Adrenal gland (tissue), 12 donors: Measurements from ENCODE around the gene RABGAP1L. TPM values are rescaled to one million over a fixed set of nuclear protein-coding genes. Genes with fewer than 3 reads are reported as not detected.

Experiments used
- DNase-seq, 7 donors: peaks; one replicate each; pipeline ENCODE4 v3.0.0-alpha.2; 2019 to 2020
- H3K27ac ChIP-seq, 5 donors: fragments of 200-600 bp; sonication (generic) in 4 of 5; 1 replicate in 3 of 5; 2 replicates in 2 of 5; pipeline versions ENCODE4 v1.5.1 to v1.8.0; 2016 to 2020; ENCODE audit warnings: mild to moderate bottlenecking in 1 of 5
- H3K27me3 ChIP-seq: fragments of 200-600 bp; 2 replicates; pipeline ENCODE4 v1.8.0; 2021
- H3K36me3 ChIP-seq, 2 donors: fragments of 200-600 bp; replicated peaks in 1 of 2; 1 replicate in 1 of 2; 2 replicates in 1 of 2; pipeline versions ENCODE4 v1.5.1 to v1.8.0; 2018 to 2022
- H3K4me1 ChIP-seq, 2 donors: fragments of 200-600 bp; replicated peaks in 1 of 2; 1 replicate in 1 of 2; 2 replicates in 1 of 2; pipeline versions ENCODE4 v1.5.1 to v1.8.0; 2018 to 2021
- H3K4me3 ChIP-seq, 4 donors: fragments of 200-600 bp; sonication (generic) in 3 of 4; one replicate each; pipeline ENCODE4 v1.5.1; 2016 to 2018
- H3K9me3 ChIP-seq, 3 donors: fragments of 200-600 bp; sonication (generic) in 1 of 3; replicated peaks in 1 of 3; 1 replicate in 2 of 3; 2 replicates in 1 of 3; pipeline versions ENCODE4 v1.5.1 to v1.8.0; 2016 to 2021
- POLR2A ChIP-seq, 2 donors: fragments of 450-650 bp; IDR thresholded peaks; one replicate each; pipeline ENCODE4 v1.6.1; 2017; ENCODE audit warnings: antibody characterized with exemption in 2 of 2, mild to moderate bottlenecking in 2 of 2, moderate library complexity in 1 of 2
- WGBS, 4 donors: extraction: QIAGEN DNeasy Blood & Tissue Kit in 2 of 4; methylation state at CpG; one replicate each; pipeline versions ENCODE4 v1.1.5 to v1.1.7; 2013 to 2017; 5-methylcytosine and 5-hydroxymethylcytosine counted together
- intact Hi-C, 2 donors: fragments of 100-400 bp; cut with DNase I; formaldehyde crosslinking; loops; one replicate each; pipeline versions ENCODE4 v1.14.1 to v1.15.0; 2022 to 2023
- polyA plus RNA-seq, 3 donors: library from polyadenylated mRNA; stranded (reverse); fragments of 200-250 nt in 2 of 3; fragments of 350-450 nt in 1 of 3; fragmentation: Illumina TruSeq in 1 of 3; extraction: RNeasy Lipid Tissue Mini Kit (QIAGEN cat#74804) in 1 of 3; gene quantifications; one replicate each; pipeline ENCODE4 v1.2.3, GENCODE V29; 2013 to 2014
- total RNA-seq, 9 donors: library from RNA; depleted of rRNA in 4 of 9; stranded (reverse); fragments of >200 nt in 4 of 9; fragments of 120-200 nt in 1 of 9; fragmentation: NEBNext Ultra II Directional in 1 of 9; extraction: Animal tissue kit (Norgen Biotek cat#: 25700) in 1 of 9; gene quantifications; one replicate each; pipeline versions ENCODE4 v1.1.0 to v1.2.4, GENCODE V29; 2013 to 2023
- TF ChIP-seq, protein P1 (sequence below), 6 experiments: fragments of 450-650 bp in 4 of 6; fragments of 200-600 bp in 2 of 6; sonication (generic) in 1 of 6; IDR thresholded peaks; 1 replicate in 5 of 6; 2 replicates in 1 of 6; pipeline versions ENCODE4 v1.5.1 to v1.8.0; 2016 to 2021; ENCODE audit warnings: antibody characterized with exemption in 6 of 6, mild to moderate bottlenecking in 2 of 6, moderate library complexity in 1 of 6
- donor health status: healthy with polysubstance abuse.
- donor health status: Bipolar disorder and iron deficiency.
- donor health status: DM: yes; HTN: yes; CAD: no.
- donor health status: DM: no; HTN: no; CAD: no.
- donor health status: DM: no; HTN: no; CAD: no.
- donor health status: DM: yes; HTN: yes; CAD: no.

RABGAP1L gene
- total and polyA plus RNA-seq, 12 donors = 10.4 to 29.9 (median 19.7) TPM

GRCh38 chr1:174712541-174712940, 553.2 kb downstream of the RABGAP1L start:
- H3K27ac ChIP-seq = no peak overlapping the region
- no peaks in the 10 kb centered on the region for H3K9me3 ChIP-seq
- no peaks in the 10 kb centered on the region for H3K27me3 ChIP-seq
- intact Hi-C loops = no loop called here
- no peaks in the 10 kb centered on the region for H3K36me3 ChIP-seq
- TF ChIP-seq POLR2A (IDR thresholded peaks at IDR 0.05) = no peak
- TF ChIP-seq, protein P1, sequence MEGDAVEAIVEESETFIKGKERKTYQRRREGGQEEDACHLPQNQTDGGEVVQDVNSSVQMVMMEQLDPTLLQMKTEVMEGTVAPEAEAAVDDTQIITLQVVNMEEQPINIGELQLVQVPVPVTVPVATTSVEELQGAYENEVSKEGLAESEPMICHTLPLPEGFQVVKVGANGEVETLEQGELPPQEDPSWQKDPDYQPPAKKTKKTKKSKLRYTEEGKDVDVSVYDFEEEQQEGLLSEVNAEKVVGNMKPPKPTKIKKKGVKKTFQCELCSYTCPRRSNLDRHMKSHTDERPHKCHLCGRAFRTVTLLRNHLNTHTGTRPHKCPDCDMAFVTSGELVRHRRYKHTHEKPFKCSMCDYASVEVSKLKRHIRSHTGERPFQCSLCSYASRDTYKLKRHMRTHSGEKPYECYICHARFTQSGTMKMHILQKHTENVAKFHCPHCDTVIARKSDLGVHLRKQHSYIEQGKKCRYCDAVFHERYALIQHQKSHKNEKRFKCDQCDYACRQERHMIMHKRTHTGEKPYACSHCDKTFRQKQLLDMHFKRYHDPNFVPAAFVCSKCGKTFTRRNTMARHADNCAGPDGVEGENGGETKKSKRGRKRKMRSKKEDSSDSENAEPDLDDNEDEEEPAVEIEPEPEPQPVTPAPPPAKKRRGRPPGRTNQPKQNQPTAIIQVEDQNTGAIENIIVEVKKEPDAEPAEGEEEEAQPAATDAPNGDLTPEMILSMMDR (IDR thresholded peaks at IDR 0.05) = no peak
- H3K4me3 ChIP-seq = no peak overlapping the region
- WGBS, 4 donors = 95 to 99% (median 96%) methylated on average over 5 to 8 of the region's 8 CpGs
- no peak for DNase-seq
- no peaks in the 10 kb centered on the region for H3K4me1 ChIP-seq

- Histone ChIP-seq H3K27ac (no peak overlapping the region), H3K4me1 (no peaks in the 10 kb centered on the region), H3K27me3 (no peaks in the 10 kb centered on the region), H3K36me3 (no peaks in the 10 kb centered on the region), H3K9me3 (no peaks in the 10 kb centered on the region), H3K4me3 (no peak overlapping the region)
- 48 to 70% (median 61%) methylated on average over 1 of the region's 1 CpG for WGBS, 4 donors
- intact Hi-C loops = no loop called here
- no peak for DNase-seq
- TF ChIP-seq, protein P1 (IDR thresholded peaks at IDR 0.05) = no peak
- TF ChIP-seq POLR2A (IDR thresholded peaks at IDR 0.05) = no peak
Observed at GRCh38 chr1:174713796-174714195, 554.5 kb downstream of the RABGAP1L start.

- WGBS, 4 donors = 92 to 95% (median 93%) methylated on average over 2 of the region's 2 CpGs
- Histone ChIP-seq H3K4me1 (no peaks in the 10 kb centered on the region), H3K9me3 (no peaks in the 10 kb centered on the region), H3K27ac (no peak overlapping the region), H3K27me3 (no peaks in the 10 kb centered on the region), H3K4me3 (no peak overlapping the region), H3K36me3 (no peaks in the 10 kb centered on the region)
- DNase-seq = no peak
- intact Hi-C loops = no loop called here
- TF ChIP-seq, protein P1 (IDR thresholded peaks at IDR 0.05) = no peak
- TF ChIP-seq POLR2A (IDR thresholded peaks at IDR 0.05) = no peak
Observed at GRCh38 chr1:174719194-174719593, 559.9 kb downstream of the RABGAP1L start.

DNA sequence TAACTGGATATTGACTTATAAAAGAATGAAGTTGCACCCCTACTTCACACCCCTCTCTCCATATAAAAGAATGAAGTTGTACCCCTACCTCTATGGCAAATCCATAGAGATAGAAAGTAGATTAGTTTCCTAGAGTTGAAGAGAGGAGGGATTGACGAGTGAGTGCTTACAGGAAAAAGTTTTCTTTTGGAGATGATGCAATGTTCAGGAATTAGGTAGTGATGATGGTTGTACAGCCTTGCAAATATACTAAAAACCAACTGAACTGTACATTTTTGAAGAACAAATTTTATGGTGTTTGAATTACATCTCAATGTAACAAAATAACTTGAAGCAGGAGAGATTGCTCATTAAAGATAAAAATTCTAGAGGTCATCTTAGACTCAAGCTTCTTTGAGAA, 561.3 kb downstream of the RABGAP1L start:
- Histone ChIP-seq H3K9me3 (no peaks in the 10 kb centered on the region), H3K27me3 (no peaks in the 10 kb centered on the region), H3K4me1 (no peaks in the 10 kb centered on the region), H3K4me3 (no peak overlapping the region), H3K36me3 (no peaks in the 10 kb centered on the region), H3K27ac (no peak overlapping the region)
- TF ChIP-seq, protein P1 (IDR thresholded peaks at IDR 0.05) = no peak
- no peak for DNase-seq
- 91 to 100% (median 97%) methylated on average over 1 of the region's 1 CpG for WGBS, 4 donors
- intact Hi-C loops = no loop called here
